DMS153 treated with DMSO at 0.1 percent for 48 hours (cell line): ENCODE data around the gene SEPTIN10.
A peak's percentile ranks its signal among the peaks of the same experiment; 100 is the strongest.
"Not testable (repeated sequence)": the region's sequence is repeated elsewhere in the genome, so short reads cannot be mapped to it uniquely, and the experiment has no call there.

Source experiments
- DNase-seq: peaks from one replicate; lab custom pipeline; 2025; ENCODE audit not compliant: unreplicated experiment; lab: John Stamatoyannopoulos, UW

Gene SEPTIN10

GRCh38 chr2:109635426-109636304 lies 21.9 kb upstream of the SEPTIN10 start:
- no peak for DNase-seq

- DNase-seq: no peak
Observed at GRCh38 chr2:109633284-109633961, 19.7 kb upstream of the SEPTIN10 start.

- no peak for DNase-seq
Observed at GRCh38 chr2:109632158-109632789, 18.5 kb upstream of the SEPTIN10 start.

- DNase-seq: no peak
Observed at GRCh38 chr2:109631741-109632140, 18.0 kb upstream of the SEPTIN10 start.

GRCh38 chr2:109630441-109631430 lies 17.0 kb upstream of the SEPTIN10 start:
- DNase-seq: no peak

GRCh38 chr2:109629867-109630266 lies 16.1 kb upstream of the SEPTIN10 start:
- no peak for DNase-seq

GRCh38 chr2:109628321-109628720 lies 14.6 kb upstream of the SEPTIN10 start:
- DNase-seq: not testable (repeated sequence)

GRCh38 chr2:109624339-109624738 lies 10.6 kb upstream of the SEPTIN10 start:
- no peak for DNase-seq

GRCh38 chr2:109623923-109624322 lies 10.2 kb upstream of the SEPTIN10 start:
- DNase-seq: no peak

GRCh38 chr2:109623297-109623696 lies 9.5 kb upstream of the SEPTIN10 start:
- no peak for DNase-seq

- no peak for DNase-seq
Observed at GRCh38 chr2:109619032-109619615, 5.4 kb upstream of the SEPTIN10 start.

GRCh38 chr2:109616184-109616583 lies 2.4 kb upstream of the SEPTIN10 start:
- no peak for DNase-seq

GRCh38 chr2:109615637-109616144 lies 1.9 kb upstream of the SEPTIN10 start:
- no peak for DNase-seq

GRCh38 chr2:109614715-109615636 lies 1.2 kb upstream of the SEPTIN10 start:
- peak; percentile 24 for DNase-seq

- DNase-seq: no peak
Observed at GRCh38 chr2:109613081-109613921, 465 bp downstream of the SEPTIN10 start.

- DNase-seq: peak; percentile 17
Observed at GRCh38 chr2:109611467-109612095, 2.2 kb downstream of the SEPTIN10 start.

GRCh38 chr2:109609352-109610024 lies 4.3 kb downstream of the SEPTIN10 start:
- no peak for DNase-seq
